Left ventricle myocardium inferior (tissue), 1 donor: ENCODE results near the gene CASP5. TPM values are rescaled to one million over a fixed set of nuclear protein-coding genes. Genes with fewer than 3 reads are reported as not detected.

Source experiments
- DNase-seq: peaks from one replicate; pipeline ENCODE4 v3.0.0-alpha.2; 2020
- H3K27ac ChIP-seq: fragments of 200-600 bp; replicated peaks from 2 replicates; pipeline ENCODE4 v1.8.0; 2021
- H3K27me3 ChIP-seq: fragments of 200-600 bp; 2 replicates; pipeline ENCODE4 v1.8.0; 2021; ENCODE audit warnings: low read depth
- H3K36me3 ChIP-seq: fragments of 200-600 bp; 2 replicates; pipeline ENCODE4 v1.8.0; 2021
- H3K4me1 ChIP-seq: fragments of 200-600 bp; 2 replicates; pipeline ENCODE4 v1.8.0; 2021
- H3K4me3 ChIP-seq: fragments of 200-600 bp; 2 replicates; pipeline ENCODE4 v1.8.0; 2021; ENCODE audit warnings: mild to moderate bottlenecking, moderate library complexity
- H3K9me3 ChIP-seq: fragments of 200-600 bp; replicated peaks from 2 replicates; pipeline ENCODE4 v1.8.0; 2021
- CTCF ChIP-seq: fragments of 200-600 bp; IDR thresholded peaks from 2 replicates; pipeline ENCODE4 v1.8.0; 2021; ENCODE audit warnings: antibody characterized with exemption, mild to moderate bottlenecking, borderline replicate concordance
- intact Hi-C: fragments of 100-400 bp; cut with micrococcal nuclease; formaldehyde crosslinking; loops from one replicate; pipeline ENCODE4 v1.11.0; 2022
- total RNA-seq: library from RNA; stranded (reverse); fragmentation: NEBNext Ultra II Directional; extraction: Animal tissue kit (Norgen Biotek cat#: 25700); gene quantifications from one replicate; pipeline ENCODE4 v1.2.1, GENCODE V29; 2021
- donor health status: DM: no; HTN: yes; CAD: no; lungs with severe emphysema.

Gene CASP5
- total RNA-seq, 1 donor from 2014 or later: not detected

- no peak for TF ChIP-seq CTCF
- no peak for DNase-seq
- intact Hi-C loops: no loop called here
- H3K9me3 ChIP-seq: peaks cover 10% of the 10 kb centered on the region
- peaks cover 42% of the 10 kb centered on the region for H3K4me1 ChIP-seq
- H3K27me3 ChIP-seq: no peaks in the 10 kb centered on the region
- no peak overlapping the region for H3K4me3 ChIP-seq
- H3K36me3 ChIP-seq: peaks cover 15% of the 10 kb centered on the region
- H3K27ac ChIP-seq: no peak overlapping the region
Observed at GRCh38 chr11:104962852-104963251, 60.1 kb downstream of the CASP5 start.

- peaks cover 23% of the 10 kb centered on the region for H3K36me3 ChIP-seq
- no peaks in the 10 kb centered on the region for H3K9me3 ChIP-seq
- H3K27ac ChIP-seq: no peak overlapping the region
- H3K4me1 ChIP-seq: peaks cover 14% of the 10 kb centered on the region
- H3K4me3 ChIP-seq: no peak overlapping the region
- intact Hi-C loops: no loop called here
- no peak for DNase-seq
- TF ChIP-seq CTCF: no peak
- H3K27me3 ChIP-seq: no peaks in the 10 kb centered on the region
Observed at GRCh38 chr11:104957280-104957679, 65.7 kb downstream of the CASP5 start.

DNA sequence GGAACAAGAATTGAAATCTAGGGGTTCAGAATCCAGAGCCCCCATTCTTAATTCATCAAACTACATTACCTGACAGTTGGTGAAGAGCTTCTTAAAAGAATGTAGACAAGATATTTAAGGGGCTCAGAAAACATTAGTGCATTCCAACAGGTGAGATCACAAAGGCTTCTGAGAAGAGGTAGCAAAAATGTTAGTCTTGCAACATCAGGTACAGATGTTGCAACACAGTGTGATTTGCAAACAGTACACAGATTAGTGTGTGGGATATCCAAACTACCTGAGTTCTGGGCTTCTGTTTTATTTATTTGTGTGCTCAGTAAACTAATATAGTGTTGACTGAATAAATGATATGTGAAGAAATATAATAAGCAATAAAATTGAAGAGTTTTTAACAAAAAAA, 66.4 kb downstream of the CASP5 start:
- H3K4me3 ChIP-seq: no peak overlapping the region
- TF ChIP-seq CTCF: no peak
- no peak for DNase-seq
- H3K4me1 ChIP-seq: peaks cover 13% of the 10 kb centered on the region
- intact Hi-C loops: no loop called here
- H3K27ac ChIP-seq: no peak overlapping the region
- H3K36me3 ChIP-seq: peaks cover 28% of the 10 kb centered on the region
- H3K9me3 ChIP-seq: no peaks in the 10 kb centered on the region
- no peaks in the 10 kb centered on the region for H3K27me3 ChIP-seq

- no peak overlapping the region for H3K27ac ChIP-seq
- H3K9me3 ChIP-seq: no peaks in the 10 kb centered on the region
- peaks cover 83% of the 10 kb centered on the region for H3K36me3 ChIP-seq
- H3K27me3 ChIP-seq: no peaks in the 10 kb centered on the region
- H3K4me1 ChIP-seq: no peaks in the 10 kb centered on the region
- TF ChIP-seq CTCF: peak; percentile 62
- no peak overlapping the region for H3K4me3 ChIP-seq
- intact Hi-C loops: no loop called here
- DNase-seq: no peak
Observed at GRCh38 chr11:104946907-104947306, 76.1 kb downstream of the CASP5 start.

Other genes starting within 250 kb of the CASP5 start
- gene CASP12, start 124.7 kb downstream of the CASP5 start, total RNA-seq: not detected
- gene CASP4, start 54.6 kb downstream of the CASP5 start, total RNA-seq: 13.9 TPM
- gene CASP1, start 12.0 kb upstream of the CASP5 start, total RNA-seq: 11.8 TPM
- gene CARD16, start 22.2 kb upstream of the CASP5 start, total RNA-seq: 8.3 TPM
- gene CARD18, start 116.6 kb upstream of the CASP5 start, total RNA-seq: 0.63 TPM